HG02981 (cell line): ENCODE data around the gene BORCS5.

Source experiments
- ATAC-seq: cut with Tn5 transposase; IDR thresholded peaks from one replicate; pipeline ENCODE4 v1.9.1; 2021; ENCODE audit warnings: mild to moderate bottlenecking, moderate library complexity; ENCODE audit not compliant: unreplicated experiment

Gene BORCS5

GRCh38 chr12:12428961-12429657 is 72.2 kb downstream of the BORCS5 start:
- ATAC-seq: no peak

GRCh38 chr12:12432364-12432763 is 75.5 kb downstream of the BORCS5 start:
- ATAC-seq: no peak

GRCh38 chr12:12433203-12433731 is 76.4 kb downstream of the BORCS5 start:
- ATAC-seq: no peak

GRCh38 chr12:12436831-12437345 is 80.0 kb downstream of the BORCS5 start:
- ATAC-seq: no peak

- no peak for ATAC-seq
Measured at GRCh38 chr12:12439636-12440035, 82.8 kb downstream of the BORCS5 start.

DNA sequence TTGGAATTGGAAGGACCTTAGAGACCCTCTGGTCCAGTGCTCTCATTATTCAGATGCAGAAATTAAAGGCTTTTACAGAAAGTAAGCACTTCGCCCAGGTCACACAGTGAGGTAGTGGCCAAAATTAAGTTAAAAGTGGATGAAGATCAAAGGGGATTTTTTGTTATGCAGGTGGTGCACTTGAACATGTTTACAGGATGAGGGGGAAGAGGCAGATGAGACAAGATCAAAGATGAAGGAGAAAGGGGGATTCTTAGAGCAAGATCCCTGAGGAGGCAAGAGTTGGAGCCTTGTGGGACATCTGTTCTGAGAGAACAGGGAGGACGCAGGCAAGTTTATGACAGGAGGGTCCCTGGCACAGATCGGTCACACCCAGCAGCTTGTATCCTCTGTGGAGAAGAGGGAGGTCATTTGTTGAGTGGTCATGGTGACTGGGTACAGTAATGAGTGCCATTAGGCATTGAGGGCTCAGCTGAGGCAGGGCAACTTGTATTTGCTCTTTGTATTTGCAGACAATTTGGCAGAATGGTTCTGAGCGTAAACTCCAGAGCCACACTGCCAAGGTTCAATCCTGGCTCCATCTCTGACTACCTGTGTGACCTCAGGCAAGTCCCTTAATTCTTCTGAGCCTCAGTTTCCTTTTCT is 84.0 kb downstream of the BORCS5 start:
- no peak for ATAC-seq

DNA sequence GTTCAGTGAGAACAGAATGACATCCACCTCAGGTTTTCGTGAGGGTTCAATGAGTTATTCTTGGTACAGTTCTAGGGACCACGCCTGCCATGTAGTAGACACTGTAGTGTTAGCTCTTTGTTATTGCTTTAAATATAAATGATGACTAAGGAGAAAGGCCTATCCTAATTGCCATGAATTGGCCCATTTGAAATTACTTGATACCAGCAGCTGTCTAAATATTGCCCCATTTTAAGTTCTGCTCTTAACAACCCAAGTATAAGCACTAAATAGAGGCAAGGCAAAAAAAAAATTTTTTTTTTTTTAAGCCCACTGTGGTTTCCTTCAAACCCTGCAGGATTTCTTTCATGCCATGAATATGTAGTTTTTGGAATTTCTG is 84.5 kb downstream of the BORCS5 start:
- ATAC-seq: no peak

- no peak for ATAC-seq
Measured at GRCh38 chr12:12441843-12442461, 85.1 kb downstream of the BORCS5 start.

DNA sequence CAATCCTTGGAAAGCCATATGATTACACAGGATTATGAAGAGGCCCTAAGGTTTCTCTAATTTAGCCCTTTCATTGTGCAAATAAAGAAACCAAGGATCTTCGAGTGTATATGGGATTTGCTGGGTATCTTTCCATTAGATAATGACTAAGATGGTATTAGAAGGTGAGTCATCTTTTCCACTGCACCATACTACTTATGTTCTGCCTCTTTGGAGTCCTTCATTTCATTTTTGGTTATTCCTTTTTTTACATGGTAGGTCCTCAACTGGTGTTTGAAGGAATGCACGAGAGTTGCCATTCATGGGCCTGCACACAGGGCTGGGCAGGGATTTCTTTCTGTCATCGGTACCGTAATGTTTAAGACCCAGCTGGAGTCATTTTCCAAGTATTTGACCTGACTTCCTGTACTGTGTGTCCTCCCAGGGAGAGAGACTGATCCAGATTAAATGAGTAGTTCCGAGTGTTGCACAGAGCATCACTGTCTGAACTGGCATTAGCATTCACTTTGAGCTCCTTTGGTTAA is 85.7 kb downstream of the BORCS5 start:
- no peak for ATAC-seq

DNA sequence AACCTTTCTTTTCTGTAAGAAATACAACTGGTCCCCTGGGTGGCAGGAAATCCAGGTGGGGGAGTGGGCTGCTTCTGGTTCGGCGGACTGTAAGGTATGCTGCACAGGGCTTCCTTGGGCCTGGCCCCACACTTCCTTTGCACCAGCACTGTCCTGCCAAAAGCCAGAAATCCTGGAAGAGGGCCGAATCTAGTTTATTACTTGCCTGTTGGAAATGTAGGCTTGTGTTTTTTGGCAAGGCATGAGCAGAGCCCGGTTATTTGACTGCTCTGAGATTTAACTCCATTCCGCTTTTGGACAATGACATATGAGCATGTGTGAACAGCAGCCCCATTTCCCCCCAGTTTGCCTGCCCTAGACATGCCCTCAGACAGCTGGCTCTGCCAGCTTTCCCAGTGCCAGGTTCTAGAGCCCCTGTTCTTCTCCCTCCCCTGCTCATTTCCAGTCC is 86.6 kb downstream of the BORCS5 start:
- ATAC-seq: no peak

GRCh38 chr12:12445165-12445881 is 88.4 kb downstream of the BORCS5 start:
- no peak for ATAC-seq

- no peak for ATAC-seq
Measured at GRCh38 chr12:12445882-12446181, 89.0 kb downstream of the BORCS5 start.

- no peak for ATAC-seq
Measured at GRCh38 chr12:12446786-12447185, 89.9 kb downstream of the BORCS5 start.

- no peak for ATAC-seq
Measured at GRCh38 chr12:12447236-12447635, 90.4 kb downstream of the BORCS5 start.

DNA sequence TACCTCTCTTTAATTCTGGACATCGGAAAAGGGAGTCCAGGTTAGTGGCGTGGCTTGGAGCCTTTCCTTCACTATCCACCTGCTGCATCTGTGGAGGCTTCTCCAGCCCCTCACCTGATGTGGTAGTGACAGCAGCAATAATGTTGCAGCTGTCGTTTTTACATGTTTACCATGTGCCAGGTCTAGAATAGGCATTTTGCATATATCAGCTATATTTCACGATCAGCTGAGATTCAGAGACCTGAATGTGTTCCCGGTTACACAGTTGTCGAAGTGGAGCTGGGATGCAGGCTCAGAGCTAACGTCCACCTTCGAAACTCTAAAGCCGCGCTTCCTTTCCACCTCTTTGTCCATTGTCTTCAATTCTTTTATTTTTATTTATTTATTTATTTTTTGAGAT is 91.0 kb downstream of the BORCS5 start:
- no peak for ATAC-seq

DNA sequence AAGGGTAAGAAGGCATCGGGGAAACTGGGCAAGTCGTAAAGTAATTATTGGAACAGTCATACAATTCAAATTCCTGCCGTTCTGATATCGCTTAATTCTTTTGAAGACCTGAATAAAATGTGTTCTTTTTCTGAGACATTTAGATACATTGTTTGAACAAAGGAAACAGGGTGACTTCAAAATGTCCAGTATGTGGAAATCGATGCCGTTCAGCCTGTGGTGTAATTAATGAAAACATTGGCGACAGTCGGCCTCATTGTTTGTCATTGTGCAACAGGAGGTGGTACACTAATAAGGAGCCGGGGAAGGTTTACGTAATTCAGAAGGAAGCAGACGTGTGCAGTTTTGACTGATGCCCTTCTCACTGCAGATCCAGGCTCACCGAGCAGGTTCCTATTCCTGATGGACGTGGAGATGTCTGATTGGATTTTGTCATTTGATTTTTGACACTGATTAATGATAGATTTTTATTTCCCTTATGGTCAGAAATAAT is 92.7 kb downstream of the BORCS5 start:
- no peak for ATAC-seq

GRCh38 chr12:12450043-12450471 is 93.2 kb downstream of the BORCS5 start:
- no peak for ATAC-seq

DNA sequence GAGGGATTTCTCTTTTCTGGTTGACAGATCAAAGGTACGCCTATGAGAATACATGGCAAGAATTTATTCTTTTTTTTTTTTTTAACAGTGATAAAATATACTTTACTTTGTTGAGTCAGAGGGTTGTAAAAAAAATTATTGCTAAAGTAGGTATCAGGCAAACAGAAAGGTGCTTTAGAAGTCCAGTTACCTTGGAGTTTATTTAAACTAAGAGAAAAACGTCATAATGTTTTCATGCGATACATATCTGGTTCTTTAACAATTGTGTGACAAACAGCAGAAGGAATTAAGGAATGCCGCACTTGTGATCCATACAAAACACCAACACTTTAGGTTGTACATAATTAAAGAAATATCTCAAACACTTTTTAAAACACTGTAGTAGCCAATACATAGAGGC is 94.2 kb downstream of the BORCS5 start:
- ATAC-seq: no peak

DNA sequence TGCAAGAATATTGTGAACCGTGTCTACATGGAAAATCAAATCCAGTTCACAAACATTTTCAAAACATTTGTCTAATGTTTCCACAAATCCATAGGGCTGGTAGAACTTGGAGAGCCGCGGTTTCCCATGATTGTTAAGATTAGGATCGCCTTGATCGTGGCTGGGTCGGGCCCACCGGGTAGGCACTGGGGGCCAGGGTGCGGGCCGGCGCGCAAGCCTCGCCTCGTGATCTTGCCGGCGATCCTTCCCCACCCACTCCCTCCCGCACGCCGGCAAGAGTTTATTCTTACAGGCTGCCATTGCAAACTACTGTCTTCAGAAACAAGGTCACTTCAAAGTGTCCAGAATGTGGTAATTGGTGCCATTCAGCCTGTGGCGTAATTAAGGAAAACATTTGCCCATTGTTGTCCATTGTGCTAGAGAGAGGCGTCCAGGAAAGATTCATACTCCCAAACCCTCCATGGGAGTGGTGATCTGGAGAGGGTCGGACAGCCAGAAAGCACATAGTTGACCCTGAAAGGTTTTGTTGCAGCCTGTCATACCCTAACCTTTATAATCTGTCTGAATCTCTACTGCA is 95.5 kb downstream of the BORCS5 start:
- no peak for ATAC-seq

DNA sequence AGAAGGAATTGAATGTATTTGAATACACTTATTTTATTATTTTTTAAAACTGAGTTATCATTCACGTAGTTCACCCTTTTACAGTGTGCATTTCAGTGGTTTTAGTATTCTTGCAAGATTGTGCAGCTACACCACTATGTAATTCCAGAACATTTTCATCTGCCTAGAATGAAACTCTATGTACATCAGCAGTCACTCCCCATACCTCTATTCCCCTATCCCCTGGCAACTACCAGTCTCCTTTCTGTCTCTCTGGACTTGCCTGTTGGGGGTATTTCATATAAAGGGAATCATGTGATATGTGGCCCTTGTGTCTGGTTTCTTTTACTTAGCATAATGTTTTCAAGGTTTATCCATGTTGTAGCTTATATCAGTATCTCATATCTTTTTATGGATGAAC is 96.8 kb downstream of the BORCS5 start:
- no peak for ATAC-seq

DNA sequence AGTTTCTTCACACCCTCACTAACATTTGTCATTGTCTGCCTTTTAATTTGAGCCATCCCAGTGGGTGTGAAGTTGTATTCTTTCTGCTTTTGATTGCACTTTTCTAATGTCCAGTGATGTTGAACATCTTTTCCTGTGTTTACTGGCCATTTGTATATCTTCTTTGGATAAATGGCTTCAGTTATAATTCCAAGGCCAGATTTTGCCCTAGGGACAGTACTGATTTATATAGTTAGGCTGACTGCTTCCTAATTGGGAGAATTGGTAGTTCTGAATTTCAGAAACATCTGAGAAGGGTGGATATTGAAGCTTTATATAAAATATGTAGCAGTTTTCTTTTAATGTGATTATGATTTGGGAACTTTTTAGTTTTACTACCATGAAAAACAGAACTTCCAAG is 97.4 kb downstream of the BORCS5 start:
- ATAC-seq: no peak
